Activated CD4-positive, CD25-positive, alpha-beta regulatory T cell treated with anti-CD3 and anti-CD28 coated beads, Interleukin-2, amount 50 U/mL, for 24 hours (primary cell): ENCODE results near the gene FBXL2.

Experiments used
- ATAC-seq, 2 donors: fragments of 150-1000 bp; cut with Tn5 transposase; one replicate each; pipeline ENCODE4 v1.10.0; 2021; ENCODE audit warnings: mild to moderate bottlenecking in 1 of 2, moderate library complexity in 1 of 2

FBXL2 gene, protein sequence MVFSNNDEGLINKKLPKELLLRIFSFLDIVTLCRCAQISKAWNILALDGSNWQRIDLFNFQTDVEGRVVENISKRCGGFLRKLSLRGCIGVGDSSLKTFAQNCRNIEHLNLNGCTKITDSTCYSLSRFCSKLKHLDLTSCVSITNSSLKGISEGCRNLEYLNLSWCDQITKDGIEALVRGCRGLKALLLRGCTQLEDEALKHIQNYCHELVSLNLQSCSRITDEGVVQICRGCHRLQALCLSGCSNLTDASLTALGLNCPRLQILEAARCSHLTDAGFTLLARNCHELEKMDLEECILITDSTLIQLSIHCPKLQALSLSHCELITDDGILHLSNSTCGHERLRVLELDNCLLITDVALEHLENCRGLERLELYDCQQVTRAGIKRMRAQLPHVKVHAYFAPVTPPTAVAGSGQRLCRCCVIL

DNA sequence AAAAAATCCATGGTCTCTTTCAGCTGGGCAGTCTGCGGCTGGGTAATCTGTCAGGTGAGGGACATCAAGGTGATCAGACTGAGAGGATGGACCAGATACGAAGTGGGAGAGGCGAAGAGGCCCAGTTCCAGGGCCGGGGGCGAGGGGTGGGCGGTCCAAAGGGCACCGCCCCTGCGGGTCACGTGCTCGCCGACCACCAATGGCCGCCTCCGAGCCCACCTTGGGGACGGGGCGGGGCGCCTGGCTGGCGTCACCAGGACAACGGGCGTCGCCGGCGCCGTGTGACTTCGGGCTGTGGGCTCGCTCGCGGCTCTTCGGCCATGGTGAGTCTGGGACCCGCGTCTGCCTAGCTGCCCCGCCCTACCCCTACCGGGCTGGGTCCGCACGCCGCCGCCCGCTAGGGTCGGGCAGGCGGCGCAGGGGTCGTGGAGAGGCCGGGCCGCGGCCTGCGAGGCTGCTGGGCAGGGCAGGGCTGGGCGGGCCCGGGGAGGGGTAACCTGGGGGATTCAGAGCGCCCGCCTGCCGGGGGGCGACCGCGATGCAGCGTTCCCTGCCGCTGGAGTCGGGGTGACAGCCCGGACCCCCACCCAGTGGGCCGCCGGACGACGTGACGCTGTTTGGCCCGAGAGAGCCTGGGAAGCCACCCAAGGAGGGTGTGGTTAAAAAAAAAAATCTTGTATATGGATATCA, at the start of gene FBXL2:
TSS of gene FBXL2 (plus strand) at position 250 of the 690 bp plus-strand sequence. CDS start at position 321, 71 bp downstream.
- peak; percentile 20 to 35 for ATAC-seq

DNA sequence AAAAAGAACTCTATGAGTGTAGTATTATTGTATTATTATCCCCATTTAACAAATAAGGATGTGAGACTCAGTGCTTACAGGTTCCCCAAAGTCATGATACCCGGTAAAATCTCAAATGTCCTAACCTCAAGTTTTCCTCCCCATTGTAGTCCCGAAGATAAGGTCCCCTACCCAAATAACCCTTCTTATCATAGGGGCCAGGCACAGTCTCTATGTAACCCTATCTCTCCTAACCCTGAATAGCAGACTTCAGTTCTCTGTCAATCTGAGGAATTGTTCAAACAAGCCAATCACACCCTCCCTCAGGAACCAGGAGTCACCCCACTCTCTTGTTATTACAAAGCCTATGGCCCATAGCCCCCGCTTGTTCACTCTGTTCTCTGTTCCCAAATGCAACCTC, 48.2 kb upstream of the FBXL2 start:
- ATAC-seq = no peak

DNA sequence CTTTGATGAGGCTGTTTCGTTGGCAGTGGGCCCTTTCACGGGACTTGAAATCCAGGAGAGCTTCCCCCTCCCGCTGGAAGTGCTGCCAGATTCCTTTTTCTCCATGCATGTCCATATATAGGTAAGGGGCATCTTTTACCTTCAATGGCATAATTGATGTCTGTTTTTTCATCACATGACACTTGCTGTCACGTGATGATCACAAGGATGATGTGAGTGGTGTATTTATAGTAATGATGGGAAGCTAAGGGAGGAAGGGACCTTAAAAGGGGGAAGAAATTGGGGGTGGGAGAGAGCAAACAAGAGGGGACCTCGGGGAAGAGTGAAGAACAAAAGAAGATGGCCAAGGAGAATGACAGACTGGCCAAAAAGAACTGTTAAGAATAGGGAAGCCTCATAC, 47.3 kb upstream of the FBXL2 start:
- no peak for ATAC-seq

DNA sequence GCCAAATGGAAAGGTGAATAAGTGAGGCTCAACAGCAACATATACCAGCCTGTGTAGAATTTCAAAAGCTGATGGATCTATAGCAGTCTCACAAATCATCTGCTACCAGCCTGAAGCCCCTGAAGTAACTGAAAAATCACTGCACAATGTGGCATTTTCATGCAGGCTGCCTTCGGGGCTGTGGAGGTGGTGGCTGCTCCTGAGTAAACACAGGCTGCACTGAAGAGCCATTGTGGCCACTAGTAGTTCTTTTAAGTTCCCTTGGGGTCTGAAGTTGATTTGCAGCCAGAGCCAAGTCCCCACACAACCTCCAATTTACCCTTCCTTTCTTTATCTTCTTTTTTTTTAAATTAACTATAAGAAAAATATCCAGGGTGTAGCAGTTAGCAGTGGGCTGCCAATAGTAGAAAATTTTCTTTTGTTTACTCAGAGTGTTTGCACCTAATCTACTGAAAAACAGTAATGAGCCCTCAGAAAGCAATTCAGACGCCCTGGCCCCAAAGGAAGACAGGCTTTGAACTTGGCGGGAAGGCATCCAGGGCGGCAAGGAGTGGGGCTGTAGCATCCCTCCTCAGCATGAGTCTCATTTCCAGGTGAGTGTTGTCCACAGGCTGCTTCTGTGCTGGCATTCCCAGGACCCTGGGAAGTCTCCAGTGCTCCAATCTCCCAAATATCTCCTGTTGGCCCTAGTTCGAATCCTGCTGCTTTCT, 45.3 kb upstream of the FBXL2 start:
- ATAC-seq = no peak

DNA sequence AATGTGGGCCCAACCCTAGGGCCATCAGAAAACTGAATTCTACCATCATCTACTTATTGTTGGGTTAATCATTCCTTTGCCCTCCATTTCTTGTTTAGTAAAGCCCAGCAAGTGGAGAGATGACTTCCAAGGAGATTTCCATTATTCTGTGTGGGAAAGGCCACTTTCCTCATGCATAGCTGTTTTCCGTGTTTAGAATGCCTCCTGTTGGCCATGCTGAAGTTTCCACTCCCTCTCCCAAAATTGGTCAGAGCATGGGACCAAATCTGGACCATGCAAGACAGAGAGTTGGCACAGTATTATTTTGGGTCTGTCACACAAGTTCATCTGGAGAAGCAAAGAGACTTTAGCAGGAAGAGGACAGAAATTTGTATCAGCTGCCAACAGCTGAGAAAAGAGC, 43.4 kb upstream of the FBXL2 start:
- no peak for ATAC-seq

DNA sequence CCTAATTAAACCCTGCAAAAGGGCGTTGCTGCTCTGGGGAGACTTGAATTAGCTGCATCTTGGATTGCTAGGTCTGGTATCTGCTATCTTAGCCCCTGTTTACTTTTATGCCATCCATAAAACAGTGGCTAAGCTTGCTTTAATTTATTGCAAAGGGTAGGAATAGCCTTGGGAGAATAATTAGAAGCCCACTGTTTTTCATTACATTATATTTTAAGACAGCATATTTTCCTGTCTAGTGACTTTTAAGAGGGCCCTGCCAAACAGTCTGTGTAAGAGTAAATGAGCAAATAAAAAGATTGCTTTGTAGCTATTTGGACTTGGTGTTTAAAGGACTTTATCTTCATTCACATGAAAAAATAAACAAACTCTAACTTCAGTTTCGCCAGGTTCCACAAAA, 41.2 kb upstream of the FBXL2 start:
- ATAC-seq = no peak

DNA sequence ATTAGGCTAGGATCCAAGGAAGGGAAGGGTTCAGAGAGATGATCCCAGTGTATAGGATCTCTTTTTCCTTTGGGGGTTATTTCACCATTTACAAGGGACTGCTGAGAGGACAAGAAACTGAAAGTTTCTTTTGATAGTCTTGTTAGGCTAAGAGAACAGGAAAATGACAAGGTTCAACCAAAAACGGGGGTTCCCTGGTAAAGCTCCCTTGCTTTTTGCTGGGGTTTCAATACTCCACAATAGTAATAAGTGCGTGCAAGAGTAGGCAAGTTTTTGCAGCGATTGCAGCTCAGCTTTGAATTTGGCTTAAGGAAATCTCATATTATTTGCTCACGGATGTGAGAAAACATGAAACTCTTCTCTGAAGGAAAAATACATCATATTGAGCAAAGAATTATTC, 39.8 kb upstream of the FBXL2 start:
- ATAC-seq = no peak

DNA sequence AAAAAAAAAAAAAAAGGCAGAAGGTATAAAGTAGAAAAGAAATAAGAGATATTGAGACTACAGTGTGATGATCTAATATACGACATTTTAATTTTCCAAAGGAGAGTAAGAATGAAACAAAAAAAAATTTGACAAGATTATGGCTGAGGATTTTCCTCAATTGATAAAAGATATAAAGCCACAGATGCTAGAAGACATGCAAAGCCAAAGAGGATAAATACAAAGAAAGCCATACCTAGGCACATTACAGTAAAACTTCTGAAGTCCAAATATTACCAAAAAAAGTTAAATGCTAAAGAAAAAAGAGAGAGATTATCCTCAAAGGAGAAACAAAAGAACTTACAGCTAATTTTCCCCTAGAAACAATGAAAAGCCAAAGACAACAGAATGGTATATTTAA, 38.3 kb upstream of the FBXL2 start:
- ATAC-seq = no peak

DNA sequence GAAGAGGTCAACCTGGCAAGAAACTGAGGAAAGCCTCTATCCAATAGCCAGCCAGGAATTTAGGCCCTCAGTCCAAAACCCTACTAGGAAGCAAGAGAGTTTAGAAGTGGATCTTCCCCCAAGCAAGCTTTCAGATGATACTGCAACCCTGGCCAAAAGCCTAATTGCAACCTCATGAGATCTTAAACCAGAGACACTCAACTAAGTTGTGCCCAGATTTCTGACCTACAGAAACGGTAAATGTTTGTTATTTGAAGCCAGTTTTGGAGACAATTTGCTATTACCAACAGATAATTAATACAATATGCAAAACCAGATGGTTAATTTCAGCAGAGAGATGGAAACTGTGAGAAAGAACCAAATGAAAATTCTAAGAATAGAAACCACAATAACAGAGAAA, 37.0 kb upstream of the FBXL2 start:
- ATAC-seq = no peak

DNA sequence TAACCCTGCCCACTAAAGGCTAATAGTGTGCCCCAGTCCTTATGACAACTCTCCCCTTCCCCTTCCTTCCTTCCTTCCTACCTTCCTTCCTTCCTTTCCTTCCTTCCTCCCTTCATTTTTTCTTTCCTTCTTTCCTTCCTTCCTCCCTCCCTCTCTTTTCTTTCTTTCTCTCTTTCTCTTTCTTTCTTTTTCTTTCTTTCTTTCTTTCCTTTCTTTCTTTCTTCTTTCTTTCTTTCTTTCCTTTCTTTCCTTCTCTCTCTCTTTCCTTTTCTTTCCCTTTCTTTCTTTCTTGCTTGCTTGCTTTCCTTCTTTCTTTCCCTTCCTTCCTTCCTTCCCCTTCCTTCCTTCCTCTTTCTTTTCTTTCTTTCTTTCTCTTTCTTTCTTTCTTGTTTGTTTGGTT, 30.5 kb upstream of the FBXL2 start:
- no peak for ATAC-seq

DNA sequence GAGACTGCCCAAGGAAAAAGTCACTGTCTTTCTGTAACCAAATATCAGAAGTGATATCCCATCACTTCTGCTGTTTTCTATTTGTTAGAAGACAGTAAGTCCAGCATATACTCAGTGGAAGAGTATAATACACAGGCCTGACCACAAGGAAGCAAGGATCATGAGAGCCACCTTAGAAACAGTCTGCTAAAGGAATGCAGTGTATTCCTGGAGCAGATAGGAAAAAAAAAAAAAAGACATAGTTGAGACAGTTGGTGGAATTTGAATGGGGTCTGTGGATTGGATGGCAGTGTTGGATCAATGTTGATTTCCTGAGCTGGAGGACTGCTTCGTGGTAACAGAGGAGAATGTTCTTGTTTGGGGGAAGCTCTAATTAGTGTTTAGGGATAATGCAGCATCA, 26.5 kb upstream of the FBXL2 start:
- ATAC-seq = no peak

DNA sequence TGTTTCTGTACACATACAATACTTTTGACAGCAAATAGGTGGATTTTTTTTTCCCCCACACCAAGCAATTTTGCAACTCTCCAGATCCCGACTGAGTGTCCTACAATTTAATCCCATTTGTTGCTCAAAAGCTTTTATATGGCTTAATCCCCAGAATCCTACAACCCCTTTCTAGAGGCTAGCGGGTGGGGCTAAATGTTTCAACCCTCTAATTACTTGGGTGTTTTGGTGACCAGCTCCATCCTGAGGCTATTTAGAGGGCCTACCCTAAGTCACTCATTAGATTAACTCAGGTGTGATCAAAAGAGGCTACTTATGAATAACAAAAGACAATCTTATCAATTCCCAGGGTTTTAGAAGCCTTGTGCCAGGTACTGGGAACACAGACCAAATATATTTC, 21.0 kb upstream of the FBXL2 start:
- ATAC-seq = no peak

DNA sequence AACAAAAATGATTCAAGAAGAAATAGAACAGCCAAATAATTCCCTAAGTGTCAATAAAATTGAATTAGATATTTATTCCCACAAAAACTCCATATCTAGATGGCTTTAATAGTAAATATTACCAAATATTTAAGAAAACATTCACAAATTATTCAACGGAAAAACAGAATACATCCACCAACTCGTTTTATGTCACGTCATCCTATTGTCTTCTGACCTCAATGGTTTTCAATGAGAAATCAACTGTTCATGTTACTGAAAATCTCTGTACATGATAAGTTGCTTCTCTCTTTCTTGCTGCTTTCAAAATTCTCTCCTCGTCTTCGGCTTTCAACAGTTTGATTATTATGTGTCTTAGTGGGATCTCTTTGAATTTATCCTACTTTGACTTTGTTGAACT, 17.1 kb upstream of the FBXL2 start:
- no peak for ATAC-seq

DNA sequence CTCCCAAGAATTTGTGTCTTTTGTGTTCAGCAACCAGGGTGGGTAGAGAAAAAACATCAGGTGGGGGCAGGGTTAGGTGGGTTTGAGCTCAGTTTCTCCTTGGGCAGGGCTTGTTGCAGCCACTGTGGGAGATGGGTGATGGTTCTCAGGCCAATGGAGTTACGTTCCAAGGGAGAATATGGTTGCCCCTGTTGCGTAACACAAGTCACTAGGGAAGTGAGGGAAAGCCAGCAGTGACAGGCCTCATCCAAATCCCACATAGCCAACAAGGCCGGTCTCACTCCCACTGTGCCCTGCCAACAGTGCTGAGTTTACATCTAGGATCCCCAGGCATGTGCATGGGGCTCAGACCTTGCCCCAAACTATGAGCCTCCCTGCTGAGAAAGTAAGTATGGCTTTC, 7.9 kb upstream of the FBXL2 start:
- no peak for ATAC-seq

DNA sequence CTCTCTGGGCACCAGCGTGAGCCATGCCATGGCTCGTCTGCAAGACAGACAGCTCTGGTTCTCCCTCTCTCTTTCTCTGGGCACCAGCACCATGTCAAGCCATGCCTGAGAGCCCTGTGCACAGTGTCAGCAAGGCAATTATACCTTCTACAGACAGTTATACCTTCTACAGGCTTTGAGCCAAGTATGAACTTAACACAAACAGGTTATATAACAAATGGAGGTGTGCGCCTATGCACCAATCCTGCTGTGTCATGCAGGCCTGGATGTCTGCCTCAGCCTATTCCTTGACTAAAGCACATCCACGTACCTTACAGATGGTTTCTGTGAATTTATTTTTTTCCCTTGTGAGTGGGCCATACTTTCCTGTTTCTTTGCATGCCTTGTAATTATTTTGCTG, 5.9 kb upstream of the FBXL2 start:
- ATAC-seq = no peak

DNA sequence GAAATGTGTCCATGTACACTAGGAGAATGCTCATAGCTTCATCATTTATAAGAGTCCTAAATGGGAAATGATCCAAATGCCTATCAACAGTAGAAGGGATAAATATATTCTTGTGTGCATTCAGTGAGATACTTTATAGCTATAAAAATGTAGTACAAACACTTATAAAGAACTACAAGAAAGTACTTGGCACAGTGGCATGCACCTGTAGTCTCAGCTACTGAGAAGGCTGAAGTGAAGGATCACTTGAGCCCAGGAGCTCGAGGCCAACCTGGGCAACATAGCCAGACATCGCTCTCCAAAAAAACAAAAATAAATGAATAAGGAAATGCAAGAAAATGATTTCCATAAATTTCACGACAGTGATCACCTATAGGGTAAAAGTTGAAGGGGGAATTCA, 3.6 kb upstream of the FBXL2 start:
- ATAC-seq = no peak

DNA sequence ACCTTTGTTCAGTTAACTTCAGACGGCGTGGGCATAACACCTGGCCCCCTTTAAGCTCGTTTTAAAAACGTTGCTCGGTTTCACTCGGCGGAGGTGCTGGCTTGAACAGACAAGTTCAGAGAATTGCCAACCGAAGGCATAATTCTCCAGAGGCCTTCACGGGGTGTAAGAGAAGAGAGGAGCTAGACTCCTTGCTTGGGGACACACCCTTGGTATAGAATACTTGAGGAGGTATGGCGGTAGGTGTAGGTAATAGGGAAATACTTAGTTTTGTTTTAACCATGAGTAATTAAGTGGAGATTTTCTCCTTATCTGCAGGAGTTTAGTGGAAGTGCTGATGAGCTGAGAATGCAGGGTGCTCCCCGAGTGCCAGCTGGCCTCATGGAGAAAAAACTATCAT, 921 bp downstream of the FBXL2 start:
- no peak for ATAC-seq

DNA sequence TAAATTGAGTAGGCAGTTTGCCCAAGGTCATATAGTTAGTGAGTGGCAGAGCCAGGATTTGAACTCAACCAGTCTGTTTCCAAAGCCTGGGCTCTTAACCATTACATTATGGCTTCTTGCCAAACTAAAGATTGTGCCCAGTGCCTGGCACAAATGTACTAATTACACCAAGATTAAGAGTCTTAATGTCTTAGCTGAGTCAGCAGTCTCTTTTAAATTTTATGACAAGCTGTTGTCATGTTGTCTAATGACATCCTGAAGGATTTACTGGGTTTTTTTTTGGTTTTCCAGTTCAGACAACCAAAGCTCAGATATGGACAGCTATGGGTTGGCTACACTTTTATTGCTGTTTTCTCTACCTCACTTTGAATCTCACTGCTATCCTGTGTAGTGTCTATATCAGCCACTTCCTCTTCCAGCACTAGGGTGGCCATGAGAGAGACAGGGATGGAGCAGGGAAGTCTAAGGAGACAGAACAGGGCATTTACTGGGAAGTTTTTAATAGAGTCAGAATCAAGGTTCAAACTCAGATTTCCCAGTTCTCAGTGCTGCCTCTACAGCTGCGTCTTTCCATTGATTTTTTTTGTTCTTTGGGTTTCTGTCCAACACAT, 10.5 kb downstream of the FBXL2 start:
- no peak for ATAC-seq

DNA sequence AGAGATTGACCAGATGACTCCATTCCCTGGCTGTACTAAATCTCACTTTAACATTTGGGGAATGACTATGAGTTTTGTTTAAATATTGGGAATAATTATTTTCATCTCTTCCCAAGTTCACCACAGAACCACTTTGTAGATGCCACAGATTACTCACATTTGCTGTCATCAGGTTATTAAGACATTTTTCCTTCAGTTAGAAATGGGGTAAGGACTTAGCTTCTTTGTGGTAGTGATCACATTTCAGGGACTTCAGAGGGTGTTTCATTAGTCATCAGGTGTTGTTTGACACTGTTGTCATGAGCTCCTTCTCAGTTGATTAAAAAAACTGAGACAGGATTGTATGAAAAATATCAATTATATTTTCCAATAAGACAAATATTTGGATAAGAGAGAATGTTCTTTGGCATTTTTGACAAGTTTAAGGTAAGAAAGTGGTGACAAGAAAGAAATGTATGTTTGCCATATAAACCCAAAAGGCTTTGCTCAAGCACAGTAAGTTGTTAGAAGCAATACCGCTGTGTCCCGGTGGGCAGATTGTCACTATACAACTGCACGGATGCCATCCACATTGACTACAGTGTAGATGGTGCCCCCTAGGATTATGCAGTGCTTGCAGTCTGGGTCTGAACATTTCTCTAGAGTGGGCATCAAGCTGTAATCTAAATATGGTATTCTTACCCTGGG, 22.3 kb downstream of the FBXL2 start:
- no peak for ATAC-seq

DNA sequence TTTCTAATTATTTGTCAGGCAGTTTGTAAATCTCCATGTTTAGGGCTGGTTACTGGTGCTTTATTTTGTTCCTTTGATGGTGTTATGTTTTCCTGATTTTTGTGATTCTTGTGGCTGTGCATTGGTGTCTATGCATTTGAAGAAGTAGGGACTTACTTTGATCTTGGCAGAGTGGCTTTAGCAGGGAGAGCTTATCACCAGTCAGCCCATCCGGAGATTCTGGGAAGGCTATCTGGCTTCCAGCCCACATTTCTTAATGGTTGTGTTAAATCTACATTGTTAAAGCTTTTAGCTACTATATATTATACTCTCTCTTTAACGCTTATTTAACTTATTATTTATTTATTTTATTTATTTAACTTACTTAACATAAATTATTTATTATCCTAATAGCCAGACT, 35.1 kb downstream of the FBXL2 start:
- no peak for ATAC-seq

DNA sequence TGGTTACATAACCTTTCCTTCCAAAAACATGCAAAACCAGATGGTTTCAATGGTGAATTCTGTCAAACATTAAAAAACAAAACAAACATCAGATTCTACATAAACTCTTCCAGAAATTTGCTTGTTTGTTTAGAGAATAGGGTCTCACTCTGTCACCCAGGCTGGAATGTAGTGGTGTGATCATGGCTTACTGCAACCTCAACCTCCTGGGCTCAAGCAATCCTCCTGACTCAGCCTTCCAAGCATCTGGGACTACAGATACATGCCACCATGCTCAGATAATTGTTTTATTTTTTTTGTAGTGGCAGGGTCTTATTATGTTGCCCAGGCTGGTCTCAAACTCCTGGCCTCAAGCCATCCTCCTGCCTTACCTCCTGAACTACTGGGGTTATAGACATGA, 36.1 kb downstream of the FBXL2 start:
- no peak for ATAC-seq

DNA sequence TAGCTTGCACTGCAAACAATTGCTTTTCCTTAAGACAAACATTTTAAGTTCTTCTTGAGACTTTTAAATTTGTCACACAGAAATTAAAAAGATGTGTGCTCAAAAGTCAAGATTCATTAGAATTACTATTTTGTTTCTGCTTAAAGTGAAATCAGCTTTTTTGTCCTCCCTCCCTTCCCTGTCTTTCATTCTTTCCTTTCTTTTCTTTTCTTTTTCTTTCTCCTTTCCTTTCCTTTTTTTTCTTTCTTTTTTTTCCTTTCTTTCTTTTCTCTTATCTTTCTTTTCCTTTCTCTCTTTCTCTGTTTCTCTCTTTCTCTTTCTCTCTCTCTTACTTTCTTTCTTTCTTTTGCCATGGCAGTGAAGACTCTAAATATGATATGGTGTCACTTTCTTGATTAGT, 37.8 kb downstream of the FBXL2 start:
- ATAC-seq = no peak

DNA sequence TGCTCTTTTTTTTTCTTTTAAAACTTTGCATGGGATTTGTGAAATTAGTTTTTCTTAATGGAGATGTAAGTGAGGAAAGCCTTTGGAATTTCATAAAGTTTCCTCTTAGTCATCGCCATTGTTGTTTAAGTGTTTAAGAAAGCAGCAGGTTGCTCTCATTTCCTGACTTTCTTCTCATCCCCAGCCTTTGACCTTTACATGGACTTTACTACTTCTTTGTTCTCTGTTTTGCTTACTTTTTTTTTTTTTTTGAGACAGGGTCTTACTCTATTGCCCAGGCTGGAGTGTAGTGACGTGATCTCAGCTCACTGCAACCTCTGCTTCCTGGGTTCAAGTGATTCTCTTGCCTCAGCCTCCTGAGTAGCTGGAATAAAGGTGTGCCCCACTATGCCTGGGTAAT, 38.6 kb downstream of the FBXL2 start:
- ATAC-seq = no peak
